ENCODE data around the gene KLRK1.

DNA sequence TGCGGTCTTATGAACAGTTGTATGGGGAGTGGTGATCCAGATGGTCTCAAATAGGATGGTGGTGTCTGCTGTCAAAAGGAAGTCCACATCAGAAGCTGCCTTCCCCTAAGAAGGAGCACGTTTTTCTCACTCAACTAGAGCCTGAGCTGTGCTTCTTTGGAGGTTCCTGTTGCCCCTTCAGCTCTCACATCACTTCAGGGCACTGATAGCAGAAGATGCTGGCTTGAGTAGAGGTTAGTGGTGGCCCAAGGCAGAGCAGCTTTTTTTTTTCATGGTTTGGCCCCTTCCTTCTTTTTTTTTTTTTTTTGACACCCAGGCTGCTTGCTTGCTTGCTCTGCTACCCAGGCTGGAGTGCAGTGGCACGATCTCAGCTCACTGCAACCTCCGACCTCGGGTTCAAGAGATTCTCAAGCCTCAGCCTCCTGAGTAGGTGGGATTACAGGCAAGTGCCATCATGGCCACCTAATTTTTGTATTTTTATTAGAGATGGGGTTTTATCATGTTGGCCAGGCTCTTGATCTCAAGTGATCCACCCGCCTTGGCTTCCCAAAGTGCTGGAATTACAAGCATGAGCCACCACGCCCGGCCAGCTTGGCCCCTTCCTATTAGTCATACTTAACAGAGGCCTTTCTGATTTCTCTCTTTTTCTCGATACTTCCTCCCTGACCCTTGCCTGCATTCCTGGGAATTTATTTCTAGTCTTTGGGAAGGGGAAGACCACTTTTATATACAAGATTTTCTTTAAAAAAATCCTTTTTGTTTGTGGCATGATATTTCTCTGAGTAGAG lies 50.6 kb downstream of the KLRK1 start:
- TF ChIP-seq, protein P1, sequence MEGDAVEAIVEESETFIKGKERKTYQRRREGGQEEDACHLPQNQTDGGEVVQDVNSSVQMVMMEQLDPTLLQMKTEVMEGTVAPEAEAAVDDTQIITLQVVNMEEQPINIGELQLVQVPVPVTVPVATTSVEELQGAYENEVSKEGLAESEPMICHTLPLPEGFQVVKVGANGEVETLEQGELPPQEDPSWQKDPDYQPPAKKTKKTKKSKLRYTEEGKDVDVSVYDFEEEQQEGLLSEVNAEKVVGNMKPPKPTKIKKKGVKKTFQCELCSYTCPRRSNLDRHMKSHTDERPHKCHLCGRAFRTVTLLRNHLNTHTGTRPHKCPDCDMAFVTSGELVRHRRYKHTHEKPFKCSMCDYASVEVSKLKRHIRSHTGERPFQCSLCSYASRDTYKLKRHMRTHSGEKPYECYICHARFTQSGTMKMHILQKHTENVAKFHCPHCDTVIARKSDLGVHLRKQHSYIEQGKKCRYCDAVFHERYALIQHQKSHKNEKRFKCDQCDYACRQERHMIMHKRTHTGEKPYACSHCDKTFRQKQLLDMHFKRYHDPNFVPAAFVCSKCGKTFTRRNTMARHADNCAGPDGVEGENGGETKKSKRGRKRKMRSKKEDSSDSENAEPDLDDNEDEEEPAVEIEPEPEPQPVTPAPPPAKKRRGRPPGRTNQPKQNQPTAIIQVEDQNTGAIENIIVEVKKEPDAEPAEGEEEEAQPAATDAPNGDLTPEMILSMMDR (IDR thresholded peaks at IDR 0.05): no peak
- no peak for TF ChIP-seq POLR2A (IDR thresholded peaks at IDR 0.05)

Measured in adrenal gland (tissue), 5 donors.